HEK293T (cell line): ENCODE measurements around the gene ACBD6.

Experiments used
- FOXK2 ChIP-seq: fragments of 450-650 bp; IDR thresholded peaks from 2 replicates; pipeline ENCODE4 v1.6.1; 2016; ENCODE audit warnings: mild to moderate bottlenecking
- LEF1 ChIP-seq: fragments of 450-650 bp; IDR thresholded peaks from 2 replicates; pipeline ENCODE4 v1.6.1; 2017; ENCODE audit warnings: mild to moderate bottlenecking, borderline replicate concordance
- SUZ12 ChIP-seq: fragments of 450-650 bp; IDR thresholded peaks from 2 replicates; pipeline ENCODE4 v1.6.1; 2016; ENCODE audit warnings: mild to moderate bottlenecking

DNA sequence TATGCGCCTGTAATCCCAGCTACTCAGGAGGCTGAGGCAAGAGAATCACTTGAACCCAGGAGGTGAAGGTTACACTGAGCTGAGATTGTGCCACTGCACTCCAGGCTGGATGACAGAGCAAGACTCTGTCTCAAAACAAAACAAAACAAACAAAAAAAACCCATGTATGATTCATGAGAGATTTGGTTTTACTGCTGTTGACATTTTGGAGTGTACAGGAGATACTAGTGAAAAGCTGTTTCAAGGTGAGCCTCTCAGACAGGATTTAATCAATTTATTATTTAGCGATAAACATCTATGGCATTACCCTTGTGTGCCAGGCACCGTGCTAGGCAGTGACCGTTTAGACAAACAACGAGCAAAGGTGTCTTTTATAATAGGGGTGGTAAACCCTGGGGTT lies 255.8 kb downstream of the ACBD6 start:
- no peak for TF ChIP-seq SUZ12
- no peak for TF ChIP-seq LEF1
- TF ChIP-seq FOXK2, result no peak
